ENCODE results near the gene ANO4.

Gene ANO4

DNA sequence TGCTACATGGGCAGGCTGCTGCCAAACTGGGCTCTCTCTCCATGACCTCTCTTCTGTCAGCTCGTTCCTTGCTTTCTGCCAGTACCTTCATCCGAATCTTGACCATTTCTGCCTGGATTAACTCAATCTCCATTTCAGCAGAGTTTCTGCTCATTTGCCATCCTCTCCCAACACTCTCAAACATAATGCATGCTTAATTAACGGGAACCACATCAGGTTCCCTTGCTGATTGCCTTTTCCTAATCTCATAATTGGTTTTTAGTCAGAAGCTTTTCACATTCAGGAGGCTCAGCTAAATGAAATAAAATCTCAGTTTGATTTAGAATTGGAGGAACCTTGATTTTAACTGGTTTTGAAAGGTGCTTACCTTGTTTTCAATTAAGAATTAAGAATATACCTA lies 288.1 kb downstream of the ANO4 start:
- no peak overlapping the region for H3K9ac ChIP-seq (ENCODE audit: low read length)
- H3K36me3 ChIP-seq (ENCODE audit: low read length): no peaks in the 10 kb centered on the region
- no peak overlapping the region for H2AFZ ChIP-seq (ENCODE audit: low read depth, low read length, severe bottlenecking)
- H3K27ac ChIP-seq (ENCODE audit: low read depth, low read length): no peak overlapping the region
- H3K4me2 ChIP-seq (ENCODE audit: low read depth, low read length, poor library complexity, severe bottlenecking): no peak overlapping the region
- H3K79me2 ChIP-seq (ENCODE audit: insufficient read depth, low read length): no peaks in the 10 kb centered on the region
- TF ChIP-seq CTCF (IDR thresholded peaks at IDR 0.05; ENCODE audit: insufficient read depth, low read length, poor library complexity, severe bottlenecking): no peak
- no peak for TF ChIP-seq EZH2phosphoT487 (conservative IDR thresholded peaks at IDR 0.05; ENCODE audit: low read length)
- no peaks in the 10 kb centered on the region for H4K20me1 ChIP-seq (ENCODE audit: low read depth, low read length)
- H3K9me3 ChIP-seq (ENCODE audit: insufficient read depth, low read length): no peaks in the 10 kb centered on the region
- no peaks in the 10 kb centered on the region for H3K9me2 ChIP-seq (replicated peaks; ENCODE audit: insufficient read depth, low read length)
- no peaks in the 10 kb centered on the region for H3F3A ChIP-seq (ENCODE audit: insufficient read depth)
- no peak overlapping the region for H3K4me3 ChIP-seq (ENCODE audit: insufficient read depth, low read length, poor library complexity, severe bottlenecking)
- no peaks in the 10 kb centered on the region for H3K27me3 ChIP-seq (ENCODE audit: low read length)

DNA sequence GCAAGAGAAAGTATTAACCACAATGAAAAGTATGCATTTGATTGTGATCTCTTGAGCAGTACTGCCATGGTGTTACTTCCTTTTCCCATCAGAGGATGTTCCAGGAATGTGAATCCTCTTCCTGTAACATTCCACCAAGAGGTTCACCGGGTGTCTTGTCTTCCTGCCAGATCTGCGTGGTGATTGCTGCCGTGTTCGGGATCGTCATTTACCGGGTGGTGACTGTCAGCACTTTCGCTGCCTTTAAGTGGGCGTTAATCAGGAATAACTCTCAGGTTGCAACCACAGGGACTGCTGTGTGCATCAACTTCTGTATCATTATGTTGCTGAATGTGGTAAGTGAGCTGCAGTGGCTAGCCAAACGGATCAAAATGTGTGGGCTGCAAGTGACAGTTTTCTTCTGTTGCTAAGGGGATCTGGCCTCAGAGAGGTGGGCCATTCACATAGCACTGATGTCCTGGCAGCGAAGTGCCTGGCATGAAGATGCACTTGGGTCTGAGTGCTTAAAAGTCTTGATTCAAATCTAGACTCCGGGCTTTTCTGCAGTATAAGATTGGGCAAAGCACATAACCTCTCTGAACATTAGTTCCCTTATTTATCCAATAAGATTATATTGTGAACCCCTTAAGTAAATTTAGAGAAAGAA lies 292.0 kb downstream of the ANO4 start:
- Histone ChIP-seq H3F3A (ENCODE audit: insufficient read depth) (no peaks in the 10 kb centered on the region), H3K4me2 (ENCODE audit: low read depth, low read length, poor library complexity, severe bottlenecking) (no peak overlapping the region), H4K20me1 (ENCODE audit: low read depth, low read length) (no peaks in the 10 kb centered on the region), H3K79me2 (ENCODE audit: insufficient read depth, low read length) (no peaks in the 10 kb centered on the region), H3K9me3 (ENCODE audit: insufficient read depth, low read length) (no peaks in the 10 kb centered on the region), H3K36me3 (ENCODE audit: low read length) (no peaks in the 10 kb centered on the region), H3K27ac (ENCODE audit: low read depth, low read length) (no peak overlapping the region), H3K9ac (ENCODE audit: low read length) (no peak overlapping the region), H3K27me3 (ENCODE audit: low read length) (no peaks in the 10 kb centered on the region), H3K9me2 (replicated peaks; ENCODE audit: insufficient read depth, low read length) (no peaks in the 10 kb centered on the region), H3K4me3 (ENCODE audit: insufficient read depth, low read length, poor library complexity, severe bottlenecking) (no peak overlapping the region), H2AFZ (ENCODE audit: low read depth, low read length, severe bottlenecking) (no peak overlapping the region)
- no peak for TF ChIP-seq CTCF (IDR thresholded peaks at IDR 0.05; ENCODE audit: insufficient read depth, low read length, poor library complexity, severe bottlenecking)
- no peak for TF ChIP-seq EZH2phosphoT487 (conservative IDR thresholded peaks at IDR 0.05; ENCODE audit: low read length)

DNA sequence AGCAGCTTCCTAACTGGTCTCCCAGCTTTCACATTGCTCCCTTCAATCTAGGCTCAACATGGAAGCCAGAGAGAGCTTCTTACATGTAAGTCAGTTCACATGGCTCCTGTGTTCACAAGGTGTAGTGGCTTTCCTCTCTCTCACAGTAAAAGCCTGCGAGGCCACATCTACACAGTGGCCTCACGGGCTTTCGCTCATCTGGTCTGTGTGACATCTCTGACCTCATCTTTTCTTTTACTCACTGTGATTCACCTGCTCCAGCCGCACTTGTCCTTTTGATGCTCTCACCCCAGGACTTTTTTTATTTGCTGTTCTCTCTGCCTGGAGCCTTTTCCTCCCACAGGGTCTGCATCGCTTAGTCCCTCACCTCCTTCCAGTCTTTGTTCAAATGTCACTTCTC lies 293.3 kb downstream of the ANO4 start:
- H3K9me2 ChIP-seq (replicated peaks; ENCODE audit: insufficient read depth, low read length): no peaks in the 10 kb centered on the region
- no peak overlapping the region for H3K9ac ChIP-seq (ENCODE audit: low read length)
- no peaks in the 10 kb centered on the region for H3K27me3 ChIP-seq (ENCODE audit: low read length)
- H3K36me3 ChIP-seq (ENCODE audit: low read length): no peaks in the 10 kb centered on the region
- no peaks in the 10 kb centered on the region for H3K79me2 ChIP-seq (ENCODE audit: insufficient read depth, low read length)
- no peaks in the 10 kb centered on the region for H3K9me3 ChIP-seq (ENCODE audit: insufficient read depth, low read length)
- TF ChIP-seq EZH2phosphoT487 (conservative IDR thresholded peaks at IDR 0.05; ENCODE audit: low read length) (no peak), CTCF (IDR thresholded peaks at IDR 0.05; ENCODE audit: insufficient read depth, low read length, poor library complexity, severe bottlenecking) (no peak)
- H3K4me2 ChIP-seq (ENCODE audit: low read depth, low read length, poor library complexity, severe bottlenecking): no peak overlapping the region
- H3K4me3 ChIP-seq (ENCODE audit: insufficient read depth, low read length, poor library complexity, severe bottlenecking): no peak overlapping the region
- H2AFZ ChIP-seq (ENCODE audit: low read depth, low read length, severe bottlenecking): no peak overlapping the region
- H3F3A ChIP-seq (ENCODE audit: insufficient read depth): no peaks in the 10 kb centered on the region
- H3K27ac ChIP-seq (ENCODE audit: low read depth, low read length): no peak overlapping the region
- no peaks in the 10 kb centered on the region for H4K20me1 ChIP-seq (ENCODE audit: low read depth, low read length)

Data from SU-DHL-6 (cell line).